NCI-H510A treated with DMSO at 0.1 percent for 48 hours (cell line): ENCODE results near the gene SMYD2.
"Not testable (repeated sequence)": the region's sequence is repeated elsewhere in the genome, so short reads cannot be mapped to it uniquely, and the experiment has no call there.

Experiments used
- DNase-seq: peaks from one replicate; lab custom pipeline; 2025; lab: John Stamatoyannopoulos, UW

SMYD2 gene

DNA sequence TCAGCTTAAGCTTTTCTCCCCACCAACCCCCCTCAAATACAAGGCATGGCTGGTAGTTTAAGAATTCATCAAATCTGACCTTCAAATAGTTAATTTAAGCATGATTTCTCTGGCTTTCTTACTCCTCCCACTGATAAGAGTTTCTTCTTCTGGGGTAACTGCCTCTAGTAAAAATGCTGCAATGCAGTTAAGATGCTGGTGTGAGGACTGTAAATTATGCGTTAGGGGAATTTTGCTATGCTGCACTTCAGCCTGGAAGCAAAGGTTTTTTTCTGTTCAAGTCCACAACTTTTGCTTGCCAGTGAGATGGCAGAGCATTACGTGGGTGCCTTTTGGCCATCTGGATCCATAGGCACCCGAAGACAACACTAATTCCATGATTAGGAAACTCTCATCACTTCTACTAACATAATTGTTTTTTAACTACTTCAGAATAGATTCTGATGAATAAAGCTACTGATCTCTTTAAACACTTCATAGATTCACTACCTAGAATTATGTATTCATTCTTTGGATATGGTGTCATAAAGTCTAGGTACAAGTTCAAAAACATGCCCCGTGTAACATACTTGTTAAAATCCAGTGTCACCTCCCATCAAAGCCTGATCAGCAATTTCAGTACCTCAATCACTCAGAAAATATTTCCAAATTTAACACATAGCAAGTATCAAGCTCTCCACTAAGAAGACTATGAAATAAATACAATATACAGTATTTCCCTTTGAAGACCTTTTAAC is 8.8 kb upstream of the SMYD2 start:
- no peak for DNase-seq

DNA sequence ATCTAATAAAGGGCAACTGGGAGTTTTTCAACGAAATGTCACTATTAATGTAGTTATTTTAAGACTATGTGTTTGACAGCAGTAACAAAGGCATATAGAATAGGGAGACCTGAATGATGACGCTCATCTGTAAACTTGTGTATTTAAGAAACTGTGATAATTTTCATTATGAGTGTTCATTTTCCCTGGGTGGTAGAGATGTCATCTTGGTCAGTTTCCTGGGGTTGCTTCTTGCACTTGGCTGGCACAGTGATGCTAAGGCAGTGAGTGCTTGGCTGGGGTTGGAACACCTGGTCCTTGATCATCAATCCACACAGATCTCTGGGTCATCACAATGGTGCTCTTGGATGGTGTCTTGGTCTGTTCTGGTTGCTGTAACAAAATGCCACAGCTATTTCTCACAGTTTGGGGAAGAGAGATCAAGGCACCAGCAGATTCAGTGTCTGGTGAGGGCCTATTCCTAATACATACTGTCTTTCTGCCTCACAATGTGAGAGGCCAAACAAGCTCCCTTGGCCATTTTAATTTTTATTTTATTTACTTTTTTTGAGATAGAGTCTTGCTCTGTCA is 7.9 kb upstream of the SMYD2 start:
- no peak for DNase-seq

DNA sequence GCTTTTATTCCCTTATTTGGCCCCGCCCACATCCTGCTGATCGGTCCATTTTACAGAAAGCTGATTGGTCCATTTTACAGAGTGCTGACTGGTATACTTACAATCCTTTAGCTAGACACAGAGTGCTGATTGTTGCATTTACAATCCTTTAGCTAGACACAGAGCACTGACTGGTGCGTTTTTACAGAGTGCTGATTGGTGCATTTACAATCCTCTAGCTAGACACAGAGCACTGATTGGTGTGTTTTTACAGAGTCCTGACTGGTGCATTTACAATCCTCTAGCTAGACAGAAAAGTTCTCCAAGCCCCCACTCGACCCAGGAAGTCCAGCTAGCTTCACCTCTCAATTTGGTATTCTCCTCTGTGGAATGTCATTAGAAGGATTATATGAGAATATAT is 5.3 kb upstream of the SMYD2 start:
- not testable (repeated sequence) for DNase-seq

DNA sequence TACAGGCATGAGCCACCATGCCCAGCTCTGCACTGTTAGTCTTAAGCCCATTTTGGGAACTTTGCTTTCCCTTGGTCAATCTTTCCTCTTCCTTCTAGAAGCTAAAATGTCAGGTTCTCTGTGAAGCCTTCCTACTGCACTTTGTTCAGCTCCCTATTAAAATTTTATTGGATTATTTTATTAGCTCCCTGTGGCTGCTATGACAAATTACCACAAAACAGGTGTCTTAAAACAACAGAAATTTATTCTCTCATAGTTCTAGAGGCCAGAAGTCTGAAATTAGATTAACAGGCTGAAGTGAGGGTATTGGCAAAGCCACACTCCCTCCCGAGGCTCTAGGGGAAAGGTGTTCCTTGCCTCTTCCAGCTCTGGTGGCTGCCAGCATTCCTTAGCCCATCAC is 4.2 kb upstream of the SMYD2 start:
- DNase-seq = no peak

DNA sequence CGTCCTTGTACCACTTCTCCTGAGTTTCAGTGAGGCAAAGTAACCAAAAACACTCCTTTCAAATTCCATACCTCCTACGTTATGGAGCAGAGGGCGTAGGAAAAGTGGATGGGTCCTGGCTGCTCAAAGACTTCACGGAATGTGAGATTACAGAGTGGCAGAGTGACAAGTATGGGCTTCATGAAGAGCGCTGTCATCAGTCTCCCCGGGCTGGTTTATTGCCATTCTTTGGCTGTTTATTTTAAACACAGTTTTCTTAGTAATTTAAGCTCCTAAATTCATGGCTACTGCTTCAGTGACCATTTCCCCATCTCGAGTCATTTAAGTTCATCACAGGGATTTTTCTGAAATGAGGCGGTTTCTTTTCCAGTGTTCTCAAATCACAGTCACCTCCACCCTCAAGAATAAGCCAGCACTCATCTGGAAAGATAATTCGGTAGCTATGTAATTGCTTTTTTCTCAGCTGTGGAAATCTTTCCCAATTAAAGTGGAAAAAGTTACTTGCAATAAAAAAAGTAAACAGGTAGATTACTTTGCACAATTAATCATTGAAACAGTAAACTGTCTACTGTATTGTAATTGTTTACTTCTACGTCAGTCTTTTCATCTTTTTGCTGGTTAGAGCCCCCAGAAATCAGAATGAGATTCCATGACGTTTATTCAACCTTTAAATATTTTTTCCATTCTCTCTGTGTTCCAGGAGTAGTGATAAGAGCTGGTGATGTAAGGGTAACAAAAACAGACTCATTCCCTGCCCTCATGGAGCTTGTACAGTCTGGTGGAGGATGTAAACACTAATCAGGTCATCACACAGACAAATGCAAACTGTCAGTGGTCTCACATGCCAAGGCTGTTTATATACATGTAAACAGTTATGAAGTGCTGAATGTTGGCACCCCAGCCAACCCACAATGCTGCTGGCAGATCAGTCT is 3.0 kb upstream of the SMYD2 start:
- no peak for DNase-seq

DNA sequence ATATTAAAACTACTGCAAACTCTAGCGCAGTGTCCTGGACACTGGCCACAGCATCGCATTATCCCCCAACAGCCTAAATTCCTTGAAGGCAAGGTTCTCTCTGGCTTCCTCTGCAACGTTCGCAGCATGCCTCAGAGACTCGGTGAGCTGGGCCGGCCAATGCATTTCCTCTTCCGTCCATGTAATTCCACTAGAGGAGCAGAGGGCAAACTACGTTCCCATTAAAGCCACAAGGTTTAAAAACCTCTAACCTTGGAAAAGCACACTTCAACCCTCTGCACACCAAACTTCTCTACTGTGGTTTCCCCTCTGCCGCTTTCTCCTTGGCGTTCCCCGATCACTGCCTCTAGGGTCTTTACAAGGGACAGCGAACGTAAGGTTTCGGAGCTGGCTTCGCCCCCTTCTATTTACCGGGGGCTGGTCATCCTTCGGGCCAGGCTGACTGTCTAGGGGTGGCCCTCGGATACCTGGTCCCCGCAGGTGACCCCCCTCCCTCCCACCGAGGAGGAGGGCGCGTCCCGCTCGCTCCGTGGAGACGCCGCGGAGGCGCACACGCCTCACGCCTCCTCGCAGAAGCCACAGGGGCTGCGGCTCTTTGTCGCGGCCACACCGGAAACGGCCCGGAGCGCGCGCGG is 456 bp upstream of the SMYD2 start:
- peak; percentile 53 for DNase-seq

DNA sequence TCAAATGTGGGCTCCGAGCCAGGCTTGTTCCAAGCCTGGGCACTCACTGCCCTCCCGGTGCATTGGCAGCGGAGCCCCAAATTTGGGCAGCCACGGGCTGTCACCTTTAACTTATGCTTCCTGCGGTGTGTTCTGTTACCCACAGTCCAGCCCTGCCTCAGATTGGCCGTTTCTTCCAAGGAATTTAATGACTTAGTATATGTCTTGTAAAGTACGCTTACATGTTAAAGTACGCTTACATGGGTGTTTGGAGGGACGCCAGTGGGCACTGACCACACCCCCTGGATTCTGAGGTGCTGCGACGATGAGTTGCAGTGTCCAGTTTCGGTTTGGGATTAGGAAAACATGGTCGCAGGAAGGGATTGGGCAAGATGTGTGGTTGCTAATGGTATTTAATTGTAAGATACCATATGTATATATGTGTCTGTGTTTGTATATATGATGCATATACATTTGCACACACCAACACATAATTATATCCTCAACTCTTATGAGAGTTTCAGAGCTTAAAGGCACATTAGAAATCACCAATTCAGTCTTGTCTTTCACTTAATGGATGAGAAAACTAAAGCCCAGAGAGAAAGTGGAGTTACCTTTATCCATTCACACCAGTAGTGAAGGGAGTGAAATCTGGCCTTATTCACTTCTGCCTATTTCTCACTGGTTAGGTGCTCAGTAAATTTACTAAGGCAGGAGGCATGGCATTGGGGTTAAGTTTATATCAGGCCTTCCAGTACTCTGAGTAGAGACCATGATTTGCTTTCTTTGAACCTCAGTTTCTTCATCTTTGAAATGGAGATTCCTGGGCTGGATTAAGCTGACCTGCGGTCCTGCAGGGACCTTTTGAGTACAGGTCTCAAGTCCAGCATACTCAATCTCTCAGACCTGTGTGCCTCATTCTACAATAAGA is 1.0 kb downstream of the SMYD2 start:
- peak; percentile 9 for DNase-seq

DNA sequence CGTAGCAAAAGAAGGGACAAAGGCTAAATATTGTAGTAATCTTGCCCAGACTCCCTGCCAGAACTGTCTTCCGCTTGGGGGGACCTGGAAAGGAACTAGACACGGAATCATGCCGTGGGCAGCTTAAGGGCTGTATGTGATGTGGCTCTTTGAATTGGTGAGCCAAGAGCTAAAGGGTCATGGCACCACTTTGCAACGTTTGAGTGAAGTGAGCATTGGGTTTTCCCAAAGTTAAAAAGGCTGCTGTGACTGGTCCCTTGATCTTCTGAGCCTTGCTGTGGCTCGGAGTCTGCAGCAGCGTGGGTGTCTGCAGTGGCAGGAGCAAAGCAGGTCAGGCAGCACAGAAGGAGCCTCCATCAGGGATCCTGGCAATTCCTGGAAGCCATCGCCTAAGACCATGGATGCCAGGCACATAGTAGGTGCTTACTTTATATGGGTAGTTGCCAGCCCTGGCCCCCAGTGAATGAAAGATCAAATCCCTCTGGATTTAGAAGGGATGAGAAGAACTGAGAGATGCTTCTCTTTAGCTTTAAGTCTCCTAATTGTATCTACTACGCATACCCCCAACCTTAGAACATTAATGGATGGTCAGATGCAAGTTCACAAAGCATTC is 1.8 kb downstream of the SMYD2 start:
- no peak for DNase-seq

DNA sequence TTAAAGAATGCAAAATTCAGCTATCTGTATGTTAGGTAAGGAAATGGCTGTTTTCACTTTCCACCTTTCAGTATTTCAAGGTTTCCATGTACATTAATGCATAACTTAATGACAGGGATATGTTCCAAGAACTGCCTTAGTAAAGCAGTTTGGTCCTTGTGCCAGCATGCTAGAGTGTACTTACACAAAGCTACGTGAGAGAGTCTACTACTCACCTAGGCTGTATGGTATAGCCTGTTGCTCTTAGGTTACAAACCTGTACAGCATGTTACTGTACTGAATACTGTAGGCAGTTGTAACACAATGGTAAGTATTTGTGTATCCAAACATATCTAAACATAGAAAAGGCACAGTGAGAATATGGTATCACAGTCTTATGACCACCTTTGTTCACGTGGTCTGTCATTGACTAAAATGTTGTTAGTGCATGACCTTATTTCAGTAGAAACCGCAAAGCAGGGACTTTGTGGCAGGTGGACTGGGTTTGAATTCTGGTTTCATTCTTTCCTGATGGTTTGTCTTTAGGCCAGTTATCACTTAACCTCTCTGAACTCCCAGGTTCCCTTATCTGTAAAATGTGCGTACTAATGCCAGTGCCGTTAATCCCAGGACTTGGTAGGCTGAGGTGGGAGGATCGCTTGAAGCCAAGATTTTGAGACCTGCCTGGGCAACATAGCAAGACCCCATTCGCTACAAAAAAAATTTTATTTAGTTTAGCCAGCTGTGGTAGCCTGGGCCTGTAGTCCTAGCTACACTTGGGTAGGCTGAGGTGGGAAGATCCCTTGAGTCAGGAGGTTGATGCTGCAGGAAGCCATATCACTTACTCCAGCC is 4.9 kb downstream of the SMYD2 start:
- no peak for DNase-seq

DNA sequence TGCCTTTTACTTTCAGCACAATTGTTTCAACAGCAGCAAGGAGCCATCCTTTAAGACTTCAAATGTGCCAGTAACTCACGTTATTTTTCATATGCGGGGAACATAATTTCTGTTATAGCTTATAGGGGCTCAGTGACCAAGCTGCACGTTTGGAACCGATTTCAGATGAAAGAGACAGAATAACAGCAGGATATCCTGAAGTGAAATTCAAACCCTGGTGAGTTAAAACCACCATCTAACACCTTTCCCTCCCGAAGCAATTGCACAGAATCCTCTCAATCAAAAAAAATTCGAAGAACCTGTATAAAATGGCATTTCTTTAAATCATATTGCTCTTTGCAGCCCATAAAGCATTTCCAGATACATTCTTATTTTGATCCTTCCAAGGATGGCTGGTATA is 6.9 kb downstream of the SMYD2 start:
- no peak for DNase-seq

DNA sequence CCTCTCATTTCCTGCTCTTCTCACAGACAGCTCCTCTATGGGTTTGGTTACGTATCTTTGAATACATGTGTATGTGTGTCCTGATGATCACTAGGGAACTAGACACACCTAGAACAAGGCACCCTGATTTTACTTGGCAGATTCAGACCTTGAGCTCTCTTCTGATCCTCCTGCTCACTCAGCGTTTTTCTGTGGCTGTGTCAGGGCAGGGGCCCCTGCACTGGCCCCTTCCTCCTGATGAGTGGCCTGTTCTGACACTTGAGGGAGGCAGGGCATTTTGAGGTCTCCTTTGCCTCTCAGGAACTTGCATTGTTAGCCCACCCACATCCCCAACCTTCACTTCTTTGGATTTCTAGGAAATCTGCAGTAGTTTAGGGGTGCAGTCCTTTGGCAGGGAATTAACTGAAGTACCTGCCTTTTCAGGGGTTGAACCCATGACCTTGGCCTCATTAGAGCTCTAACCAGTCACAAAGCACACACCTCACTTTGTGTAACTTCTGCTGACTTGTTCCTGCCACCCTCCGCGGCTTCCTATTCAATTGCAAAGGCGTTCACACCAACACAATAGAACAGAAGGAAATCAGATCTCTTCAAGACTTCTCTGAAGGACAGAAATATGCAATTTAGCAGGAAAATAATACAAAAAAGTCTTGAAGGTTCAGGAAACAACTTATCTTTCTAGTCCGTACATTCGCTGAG is 8.8 kb downstream of the SMYD2 start:
- no peak for DNase-seq

DNA sequence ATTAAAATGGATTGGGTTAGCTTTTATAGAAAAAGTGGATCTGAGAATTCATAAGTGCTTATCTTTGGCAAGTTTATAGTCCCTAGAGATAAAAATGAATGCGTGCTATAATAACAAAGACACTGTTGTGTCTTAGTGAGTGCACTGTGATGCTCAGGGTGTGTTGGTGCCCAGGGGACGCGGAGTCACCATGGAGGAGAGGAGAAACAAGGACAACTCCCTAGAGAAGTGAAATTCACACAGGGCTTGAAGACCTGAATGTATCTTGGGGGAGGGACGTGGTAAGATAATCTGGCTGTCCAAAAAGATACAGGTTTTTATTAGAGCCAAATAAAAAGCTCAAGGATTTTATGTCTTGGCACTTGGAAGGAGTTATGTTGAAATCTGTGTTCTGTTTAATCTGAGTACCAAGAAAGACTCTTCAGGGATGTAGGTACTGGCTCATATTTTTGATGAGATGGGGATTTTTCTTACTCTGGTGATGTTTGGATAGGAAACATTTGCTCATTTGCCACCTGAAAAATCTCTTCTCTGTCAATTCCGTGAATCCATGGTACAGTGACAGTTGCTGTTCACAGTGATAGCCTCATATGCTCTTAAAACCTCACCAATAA is 9.6 kb downstream of the SMYD2 start:
- no peak for DNase-seq

DNA sequence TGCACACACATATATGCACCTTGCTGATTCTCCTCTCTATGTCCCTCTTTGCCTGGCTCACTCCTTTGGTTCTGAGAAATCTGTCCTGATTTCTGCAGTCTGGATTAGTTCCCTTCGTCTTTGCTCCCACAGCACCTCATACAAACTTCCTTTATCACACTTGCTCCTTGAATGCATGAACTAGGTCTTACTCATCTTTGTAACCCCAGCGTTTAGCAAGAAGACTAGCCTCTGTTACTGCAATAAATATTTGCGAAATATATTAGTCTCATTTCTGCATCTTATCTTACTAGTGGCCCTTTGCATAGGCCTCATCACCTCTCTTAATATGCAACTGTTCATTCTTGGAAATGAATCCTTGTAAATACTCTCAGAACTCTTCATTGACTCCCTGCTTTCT is 11.4 kb downstream of the SMYD2 start:
- no peak for DNase-seq

DNA sequence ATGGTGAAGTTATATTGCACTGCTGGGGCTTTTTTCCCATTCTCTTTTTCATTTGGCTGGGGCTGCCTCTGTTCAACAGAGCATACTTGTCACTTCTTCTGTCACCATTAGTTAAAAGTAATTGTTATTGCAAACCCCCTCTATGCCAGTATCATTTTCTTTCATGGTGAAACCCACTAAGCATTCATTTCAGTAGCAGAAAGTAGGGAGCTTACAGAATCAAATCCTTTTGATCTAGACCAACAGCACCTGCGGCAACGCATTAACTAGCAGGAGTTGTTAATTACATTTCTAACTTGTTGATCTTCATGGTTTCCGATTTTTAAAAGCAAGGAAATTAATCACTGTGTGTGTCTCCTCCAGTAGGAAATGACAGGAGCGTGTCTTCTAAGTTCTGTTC is 15.0 kb downstream of the SMYD2 start:
- DNase-seq = no peak

DNA sequence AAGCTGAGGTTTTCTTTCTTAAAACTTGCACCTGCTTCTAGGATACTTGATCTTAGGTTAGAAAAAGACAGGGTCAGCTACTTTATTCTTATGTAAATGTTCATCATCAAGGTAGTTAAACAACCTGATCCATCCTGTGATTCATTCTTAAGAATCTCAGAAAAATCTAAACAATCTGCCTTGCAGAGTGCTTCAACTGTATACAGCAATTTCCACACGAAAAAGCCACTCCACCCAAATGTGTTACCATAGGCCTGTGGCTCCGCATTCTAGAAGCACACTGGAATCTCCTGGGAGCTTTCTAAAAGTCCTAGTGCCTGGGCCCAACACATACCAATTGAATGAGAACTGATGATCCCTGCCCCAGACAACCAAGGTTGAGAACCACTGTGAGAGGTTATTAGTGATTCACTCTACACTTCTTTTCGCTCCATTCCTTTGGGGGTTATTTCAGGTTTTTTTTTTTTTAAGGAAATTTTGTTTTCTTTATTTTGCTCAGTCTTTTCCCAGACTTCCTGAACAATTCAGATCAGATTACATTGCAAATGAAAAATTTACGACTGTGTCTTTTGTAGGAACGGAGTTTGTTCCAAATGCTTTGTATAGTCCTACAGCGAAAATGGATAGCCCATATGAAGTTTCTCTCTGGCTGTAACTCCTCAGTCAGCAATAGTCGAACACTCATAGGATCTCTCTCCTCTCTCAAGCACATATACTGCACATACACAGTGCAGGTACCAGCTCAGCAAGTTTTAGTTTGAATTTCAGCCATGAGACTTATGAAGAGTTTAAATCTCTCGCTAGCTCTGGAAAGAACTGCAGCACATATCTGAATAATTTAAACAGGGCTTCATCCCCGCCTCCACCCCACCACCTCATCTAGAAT is 16.1 kb downstream of the SMYD2 start:
- DNase-seq = no peak

DNA sequence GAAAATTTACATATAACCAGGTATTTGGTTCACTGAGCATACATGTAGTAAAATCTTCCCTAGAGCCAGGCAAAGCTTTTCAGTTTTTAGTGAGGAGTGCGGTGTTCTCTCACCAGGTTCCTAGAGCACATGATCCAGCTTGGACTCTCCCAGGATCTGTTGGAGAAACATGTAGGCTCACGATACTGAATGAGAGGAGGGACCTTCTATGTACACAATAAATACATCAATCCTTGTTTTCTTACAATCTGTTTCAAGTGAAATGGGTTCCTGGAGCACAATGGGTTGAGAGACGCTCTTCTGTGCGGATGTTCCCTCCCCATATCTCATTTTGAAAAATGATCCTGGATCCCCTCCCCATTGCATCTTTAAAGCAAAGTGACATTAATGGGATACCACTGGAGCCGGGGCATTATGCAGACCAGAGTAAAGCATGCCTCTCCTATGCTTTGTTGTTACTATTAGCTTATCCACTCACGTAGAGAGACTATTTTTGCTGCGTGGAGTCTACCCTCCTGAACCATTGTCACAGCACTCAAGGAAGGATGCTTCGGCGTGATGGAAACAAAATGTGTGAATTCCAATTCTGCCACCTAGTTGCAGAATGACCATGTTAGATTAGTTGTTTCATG is 19.3 kb downstream of the SMYD2 start:
- DNase-seq = no peak

DNA sequence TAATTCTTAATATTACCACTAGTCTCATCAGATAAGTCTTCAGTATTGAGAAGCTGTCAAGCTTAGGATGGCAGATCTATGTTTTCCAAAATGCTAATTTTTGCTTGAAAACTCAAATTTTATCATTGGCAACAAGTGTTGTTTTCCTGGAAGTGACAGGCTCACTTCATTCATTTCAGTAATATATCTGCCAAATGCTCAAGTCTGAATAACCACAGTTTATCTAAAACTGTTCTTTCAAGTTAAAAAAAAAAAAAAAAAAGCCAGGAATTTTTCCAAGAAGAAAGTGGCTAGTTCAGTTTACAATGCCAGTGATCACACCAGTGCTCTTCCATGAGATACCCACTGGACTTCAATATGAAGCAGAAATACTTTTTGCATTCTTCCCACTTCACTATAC is 20.6 kb downstream of the SMYD2 start:
- DNase-seq = no peak
